ENCODE measurements around the gene ACACA. TPM values are rescaled to one million over a fixed set of nuclear protein-coding genes. Genes with fewer than 3 reads are reported as not detected.

Gene ACACA
- total RNA-seq, 4 donors from 2014 or later = 4.7 to 75.1 (median 41.9) TPM

DNA sequence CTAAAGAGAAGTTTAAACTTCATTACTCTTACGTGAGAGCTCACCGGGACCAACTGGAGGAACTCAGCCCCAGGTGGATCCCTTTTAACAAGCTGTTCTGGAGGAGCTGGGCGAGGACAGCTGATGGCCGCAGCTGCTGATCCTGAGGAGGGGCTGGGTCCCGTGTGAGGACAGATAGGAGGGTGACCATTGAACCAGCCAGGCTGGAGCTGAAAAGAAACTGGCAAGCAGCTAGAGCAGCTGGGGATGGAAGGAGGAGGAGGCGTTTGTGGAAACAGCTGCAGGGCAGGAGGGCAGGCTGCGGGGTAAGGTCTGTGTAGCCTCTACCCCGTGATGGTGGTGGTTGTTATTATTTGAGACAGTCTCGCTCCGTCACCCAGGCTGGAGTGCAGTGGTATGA is 338.4 kb downstream of the ACACA start:
- DNase-seq = no peak
- H3K27ac ChIP-seq = no peak overlapping the region

GRCh38 chr17:37067555-37068111 is 339.0 kb downstream of the ACACA start:
- H3K27me3 ChIP-seq = no peaks in the 10 kb centered on the region
- no peak for DNase-seq
- no peak overlapping the region for H3K27ac ChIP-seq
- no peaks in the 10 kb centered on the region for H3K36me3 ChIP-seq
- intact Hi-C loops (cut with DNase I; ENCODE audit: low total_unique reads) = no loop called here
- H3K4me1 ChIP-seq = no peaks in the 10 kb centered on the region
- H3K9me3 ChIP-seq = no peaks in the 10 kb centered on the region
- no peak for TF ChIP-seq POLR2A (IDR thresholded peaks at IDR 0.05)
- TF ChIP-seq, protein P1, sequence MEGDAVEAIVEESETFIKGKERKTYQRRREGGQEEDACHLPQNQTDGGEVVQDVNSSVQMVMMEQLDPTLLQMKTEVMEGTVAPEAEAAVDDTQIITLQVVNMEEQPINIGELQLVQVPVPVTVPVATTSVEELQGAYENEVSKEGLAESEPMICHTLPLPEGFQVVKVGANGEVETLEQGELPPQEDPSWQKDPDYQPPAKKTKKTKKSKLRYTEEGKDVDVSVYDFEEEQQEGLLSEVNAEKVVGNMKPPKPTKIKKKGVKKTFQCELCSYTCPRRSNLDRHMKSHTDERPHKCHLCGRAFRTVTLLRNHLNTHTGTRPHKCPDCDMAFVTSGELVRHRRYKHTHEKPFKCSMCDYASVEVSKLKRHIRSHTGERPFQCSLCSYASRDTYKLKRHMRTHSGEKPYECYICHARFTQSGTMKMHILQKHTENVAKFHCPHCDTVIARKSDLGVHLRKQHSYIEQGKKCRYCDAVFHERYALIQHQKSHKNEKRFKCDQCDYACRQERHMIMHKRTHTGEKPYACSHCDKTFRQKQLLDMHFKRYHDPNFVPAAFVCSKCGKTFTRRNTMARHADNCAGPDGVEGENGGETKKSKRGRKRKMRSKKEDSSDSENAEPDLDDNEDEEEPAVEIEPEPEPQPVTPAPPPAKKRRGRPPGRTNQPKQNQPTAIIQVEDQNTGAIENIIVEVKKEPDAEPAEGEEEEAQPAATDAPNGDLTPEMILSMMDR (IDR thresholded peaks at IDR 0.05) = no peak
- no peak overlapping the region for H3K4me3 ChIP-seq

More for the DNA sequence above, 338.4 kb downstream of the ACACA start:
- H3K36me3 ChIP-seq = no peaks in the 10 kb centered on the region
- no peak overlapping the region for H3K4me3 ChIP-seq
- no peak for TF ChIP-seq POLR2A (IDR thresholded peaks at IDR 0.05)
- TF ChIP-seq, protein P1 (IDR thresholded peaks at IDR 0.05) = no peak
- intact Hi-C loops (cut with DNase I; ENCODE audit: low total_unique reads) = no loop called here
- H3K9me3 ChIP-seq = no peaks in the 10 kb centered on the region
- no peaks in the 10 kb centered on the region for H3K4me1 ChIP-seq
- H3K27me3 ChIP-seq = no peaks in the 10 kb centered on the region

GRCh38 chr17:37066322-37067255 is 340.0 kb downstream of the ACACA start:
- Histone ChIP-seq H3K36me3 (no peaks in the 10 kb centered on the region), H3K27me3 (no peaks in the 10 kb centered on the region), H3K9me3 (no peaks in the 10 kb centered on the region), H3K27ac (no peak overlapping the region), H3K4me1 (no peaks in the 10 kb centered on the region), H3K4me3 (no peak overlapping the region)
- DNase-seq = no peak
- intact Hi-C loops (cut with DNase I; ENCODE audit: low total_unique reads) = no loop called here
- TF ChIP-seq, protein P1 (IDR thresholded peaks at IDR 0.05) = no peak
- TF ChIP-seq POLR2A (IDR thresholded peaks at IDR 0.05) = no peak

DNA sequence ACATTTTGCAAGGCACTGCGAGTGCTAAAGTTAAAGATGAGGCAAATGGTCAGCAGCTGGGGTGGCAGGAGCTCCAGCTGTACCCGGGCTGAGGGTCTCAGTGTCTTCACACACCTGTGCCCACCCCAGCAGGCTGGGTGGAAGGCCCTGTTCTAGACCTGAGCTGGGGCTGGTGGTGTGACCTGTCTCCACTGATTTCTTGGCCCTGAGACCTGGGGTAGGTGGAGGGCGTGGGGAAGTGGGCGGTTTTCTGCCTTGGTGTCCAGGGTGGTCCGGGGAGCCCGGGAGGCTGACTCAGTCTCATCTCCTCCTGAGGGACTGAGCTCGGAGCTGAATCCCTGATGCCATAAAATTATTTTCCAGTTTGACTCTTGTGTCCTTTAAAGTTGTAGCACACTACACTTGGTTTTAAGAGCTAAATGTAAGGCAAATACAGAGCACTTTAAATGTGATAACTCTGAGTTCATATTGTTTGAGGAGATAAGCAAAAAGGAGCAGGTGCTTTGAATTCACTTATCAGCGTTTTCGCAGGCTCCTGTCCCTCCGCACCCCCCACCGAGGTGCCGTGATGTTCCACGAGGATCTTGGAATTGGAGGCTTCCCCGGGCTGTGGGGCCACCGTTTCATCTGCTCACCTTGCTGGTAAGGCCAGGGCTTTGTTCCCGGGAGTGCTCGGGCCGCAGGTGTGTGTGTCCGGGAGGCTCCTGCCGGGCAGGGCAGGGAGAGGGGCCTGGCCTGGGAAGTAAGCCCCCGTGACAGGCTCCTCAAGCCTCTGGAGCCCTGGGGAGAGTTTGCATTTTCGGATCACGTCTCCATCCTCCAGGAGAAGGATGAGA is 340.9 kb downstream of the ACACA start:
- TF ChIP-seq POLR2A (IDR thresholded peaks at IDR 0.05) = no peak
- TF ChIP-seq, protein P1 (IDR thresholded peaks at IDR 0.05) = no peak
- intact Hi-C loops (cut with DNase I; ENCODE audit: low total_unique reads) = no loop called here
- no peak for DNase-seq
- Histone ChIP-seq H3K4me3 (no peak overlapping the region), H3K27me3 (no peaks in the 10 kb centered on the region), H3K27ac (no peak overlapping the region), H3K4me1 (no peaks in the 10 kb centered on the region), H3K36me3 (no peaks in the 10 kb centered on the region), H3K9me3 (no peaks in the 10 kb centered on the region)

Measured in uterus (tissue), 4 donors.